ENCODE measurements around the gene RSPH3. TPM values are rescaled to one million over a fixed set of nuclear protein-coding genes. Genes with fewer than 3 reads are reported as not detected.
A peak's percentile ranks its signal among the peaks of the same experiment; 100 is the strongest.
"Not testable (repeated sequence)": the region's sequence is repeated elsewhere in the genome, so short reads cannot be mapped to it uniquely, and the experiment has no call there.

RSPH3 gene
- total and polyA plus RNA-seq, 2 experiments from 2014 or later = 8.0 to 8.2 TPM

DNA sequence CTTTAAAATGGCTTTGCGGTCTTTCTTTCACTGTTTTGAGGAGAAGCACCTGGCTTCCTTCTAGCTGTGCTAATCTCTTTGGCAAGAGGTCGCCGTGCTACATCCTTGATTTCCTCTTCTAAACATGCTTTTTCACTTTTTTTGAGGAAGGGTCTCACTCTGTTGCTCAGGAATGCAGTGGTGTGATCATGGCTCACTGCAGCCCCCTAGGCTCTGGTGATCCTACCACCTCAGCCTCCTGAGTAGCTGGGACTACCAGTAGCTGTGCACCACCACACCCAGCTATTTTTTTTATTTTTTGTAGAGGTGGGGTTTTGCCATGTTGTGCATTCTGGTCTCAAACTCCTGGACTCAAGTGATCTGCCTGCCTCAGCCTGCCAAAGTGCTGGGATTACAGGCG, 40.5 kb downstream of the RSPH3 start:
- 90% methylated on average over 4 of the region's 4 CpGs for WGBS (ENCODE audit: low lambda C conversion rate, missing lambda C conversion rate)
- Histone ChIP-seq H3K27ac (no peak overlapping the region), H3K4me1 (ENCODE audit: insufficient read depth) (peaks cover 4% of the 10 kb centered on the region), H3K9me2 (replicated peaks; ENCODE audit: insufficient read depth) (no peaks in the 10 kb centered on the region), H3K79me2 (no peaks in the 10 kb centered on the region), H4K20me1 (ENCODE audit: insufficient read depth, poor library complexity, severe bottlenecking) (no peaks in the 10 kb centered on the region), H3K9me3 (ENCODE audit: low read depth) (no peaks in the 10 kb centered on the region), H3K4me3 (no peak overlapping the region), H3K27me3 (no peaks in the 10 kb centered on the region), H3K36me3 (replicated peaks; ENCODE audit: insufficient read depth, low read depth) (no peaks in the 10 kb centered on the region), H3K4me2 (no peak overlapping the region), H2AFZ (no peak overlapping the region)
- TF ChIP-seq EZH2phosphoT487 (IDR thresholded peaks at IDR 0.05; ENCODE audit: low read depth, severe bottlenecking, unreplicated experiment) (no peak), EZH2 (IDR thresholded peaks at IDR 0.05; ENCODE audit: borderline replicate concordance) (no peak)
- TF ChIP-seq, protein P1, sequence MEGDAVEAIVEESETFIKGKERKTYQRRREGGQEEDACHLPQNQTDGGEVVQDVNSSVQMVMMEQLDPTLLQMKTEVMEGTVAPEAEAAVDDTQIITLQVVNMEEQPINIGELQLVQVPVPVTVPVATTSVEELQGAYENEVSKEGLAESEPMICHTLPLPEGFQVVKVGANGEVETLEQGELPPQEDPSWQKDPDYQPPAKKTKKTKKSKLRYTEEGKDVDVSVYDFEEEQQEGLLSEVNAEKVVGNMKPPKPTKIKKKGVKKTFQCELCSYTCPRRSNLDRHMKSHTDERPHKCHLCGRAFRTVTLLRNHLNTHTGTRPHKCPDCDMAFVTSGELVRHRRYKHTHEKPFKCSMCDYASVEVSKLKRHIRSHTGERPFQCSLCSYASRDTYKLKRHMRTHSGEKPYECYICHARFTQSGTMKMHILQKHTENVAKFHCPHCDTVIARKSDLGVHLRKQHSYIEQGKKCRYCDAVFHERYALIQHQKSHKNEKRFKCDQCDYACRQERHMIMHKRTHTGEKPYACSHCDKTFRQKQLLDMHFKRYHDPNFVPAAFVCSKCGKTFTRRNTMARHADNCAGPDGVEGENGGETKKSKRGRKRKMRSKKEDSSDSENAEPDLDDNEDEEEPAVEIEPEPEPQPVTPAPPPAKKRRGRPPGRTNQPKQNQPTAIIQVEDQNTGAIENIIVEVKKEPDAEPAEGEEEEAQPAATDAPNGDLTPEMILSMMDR (IDR thresholded peaks at IDR 0.05; ENCODE audit: poor library complexity) = no peak
- no peak for DNase-seq (ENCODE audit: low spot score)

DNA sequence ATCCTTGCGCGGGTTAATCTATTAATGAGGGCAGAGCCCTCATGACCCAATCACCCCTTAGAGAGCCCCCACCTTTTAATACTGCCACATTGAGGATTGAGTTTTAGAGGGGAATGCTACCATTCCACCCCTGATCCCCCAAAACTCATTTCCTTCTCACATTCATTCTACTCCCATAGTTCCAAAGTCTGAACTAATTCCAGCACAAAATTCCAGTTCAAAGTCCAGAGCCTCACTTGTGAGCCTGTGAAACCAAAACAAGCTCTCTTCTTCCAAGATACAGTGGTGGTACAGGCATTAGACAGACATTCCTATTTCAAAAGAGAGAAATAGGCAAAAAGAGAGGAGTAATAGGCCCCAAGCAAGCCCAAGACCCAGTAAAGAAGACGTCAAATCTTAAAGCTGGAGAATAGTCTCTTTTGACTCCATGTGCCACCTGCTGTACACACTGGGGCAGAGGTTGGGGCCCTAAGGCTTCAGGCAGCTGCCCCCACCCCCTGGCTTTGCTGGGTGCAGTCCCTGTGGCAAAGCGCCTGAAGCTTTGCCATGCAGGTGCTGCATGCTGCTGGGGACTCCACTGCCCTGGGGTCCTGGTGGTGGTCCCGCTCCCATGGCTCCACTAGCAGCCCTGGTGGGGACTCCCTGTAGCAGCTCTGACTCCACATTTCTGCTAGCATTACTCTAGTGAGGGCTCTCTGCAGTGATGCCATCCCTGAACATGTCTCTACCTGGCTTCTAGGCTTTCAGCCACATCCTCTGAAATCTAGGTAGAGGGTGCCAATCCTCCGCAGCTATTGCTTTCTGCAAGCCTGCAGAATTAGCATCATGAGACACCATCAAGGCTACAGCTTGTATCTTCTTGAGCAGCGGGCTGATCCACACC, 41.3 kb downstream of the RSPH3 start:
- no peak for TF ChIP-seq EZH2phosphoT487 (IDR thresholded peaks at IDR 0.05; ENCODE audit: low read depth, severe bottlenecking, unreplicated experiment)
- TF ChIP-seq EZH2 (IDR thresholded peaks at IDR 0.05; ENCODE audit: borderline replicate concordance) = no peak
- Histone ChIP-seq H3K4me1 (ENCODE audit: insufficient read depth) (peaks cover 4% of the 10 kb centered on the region), H3K9me2 (replicated peaks; ENCODE audit: insufficient read depth) (no peaks in the 10 kb centered on the region), H3K36me3 (replicated peaks; ENCODE audit: insufficient read depth, low read depth) (no peaks in the 10 kb centered on the region), H3K9me3 (ENCODE audit: low read depth) (no peaks in the 10 kb centered on the region), H3K27me3 (no peaks in the 10 kb centered on the region), H3K27ac (peak overlapping the region; percentile 57), H4K20me1 (ENCODE audit: insufficient read depth, poor library complexity, severe bottlenecking) (no peaks in the 10 kb centered on the region), H3K4me2 (peak overlapping the region; percentile 42), H3K79me2 (no peaks in the 10 kb centered on the region), H3K4me3 (no peak overlapping the region), H2AFZ (no peak overlapping the region)
- 93% methylated on average over 7 of the region's 7 CpGs for WGBS (ENCODE audit: low lambda C conversion rate, missing lambda C conversion rate)
- no peak for DNase-seq (ENCODE audit: low spot score)

DNA sequence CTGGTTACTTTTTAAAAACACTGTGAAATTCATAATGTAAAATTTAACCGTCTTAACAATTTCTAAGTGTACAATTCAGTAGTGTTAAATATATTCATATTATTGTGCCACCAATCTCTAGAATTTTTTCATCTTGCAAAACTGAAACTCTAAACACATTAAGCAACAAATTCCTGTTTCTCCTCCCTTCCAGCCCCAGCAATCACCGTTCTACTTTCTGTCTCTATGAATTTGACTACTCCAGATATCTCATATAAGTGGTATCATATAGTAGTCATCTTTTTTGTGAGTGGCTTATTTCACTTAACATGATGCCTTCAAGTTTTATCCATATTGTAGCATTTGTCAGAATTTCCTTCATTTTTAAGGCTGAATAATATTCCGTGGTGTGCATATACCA, 44.7 kb downstream of the RSPH3 start:
- Histone ChIP-seq H3K27ac (no peak overlapping the region), H3K79me2 (no peaks in the 10 kb centered on the region), H2AFZ (no peak overlapping the region), H3K27me3 (no peaks in the 10 kb centered on the region), H3K4me2 (no peak overlapping the region), H3K9me2 (replicated peaks; ENCODE audit: insufficient read depth) (no peaks in the 10 kb centered on the region), H4K20me1 (ENCODE audit: insufficient read depth, poor library complexity, severe bottlenecking) (no peaks in the 10 kb centered on the region), H3K36me3 (replicated peaks; ENCODE audit: insufficient read depth, low read depth) (no peaks in the 10 kb centered on the region), H3K9me3 (ENCODE audit: low read depth) (no peaks in the 10 kb centered on the region), H3K4me3 (no peak overlapping the region), H3K4me1 (ENCODE audit: insufficient read depth) (peaks cover 4% of the 10 kb centered on the region)
- WGBS (ENCODE audit: low lambda C conversion rate, missing lambda C conversion rate) = 90% methylated on average over 3 of the region's 3 CpGs
- TF ChIP-seq EZH2phosphoT487 (IDR thresholded peaks at IDR 0.05; ENCODE audit: low read depth, severe bottlenecking, unreplicated experiment) = no peak
- TF ChIP-seq, protein P1 (IDR thresholded peaks at IDR 0.05; ENCODE audit: poor library complexity) = no peak
- no peak for TF ChIP-seq EZH2 (IDR thresholded peaks at IDR 0.05; ENCODE audit: borderline replicate concordance)
- DNase-seq (ENCODE audit: low spot score) = no peak

DNA sequence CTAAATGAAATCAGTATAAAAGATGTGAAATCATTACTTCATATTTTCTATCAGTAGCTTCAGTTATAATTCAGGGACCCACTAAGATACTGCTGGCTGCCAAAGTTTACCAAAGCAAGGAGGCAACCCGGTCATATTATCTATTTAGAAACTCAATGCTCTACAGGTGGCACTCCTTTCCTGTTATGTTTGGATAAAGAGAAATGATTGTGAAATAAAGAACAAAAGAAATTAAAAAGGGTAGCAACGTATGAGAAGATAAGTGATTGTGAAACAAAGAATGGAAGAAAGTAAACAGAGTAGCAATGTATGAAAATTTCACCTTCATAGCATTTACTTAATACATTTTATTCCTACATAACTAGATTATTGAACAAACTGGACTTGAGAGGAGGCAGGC, 45.2 kb downstream of the RSPH3 start:
- 67% methylated on average over 2 of the region's 2 CpGs for WGBS (ENCODE audit: low lambda C conversion rate, missing lambda C conversion rate)

DNA sequence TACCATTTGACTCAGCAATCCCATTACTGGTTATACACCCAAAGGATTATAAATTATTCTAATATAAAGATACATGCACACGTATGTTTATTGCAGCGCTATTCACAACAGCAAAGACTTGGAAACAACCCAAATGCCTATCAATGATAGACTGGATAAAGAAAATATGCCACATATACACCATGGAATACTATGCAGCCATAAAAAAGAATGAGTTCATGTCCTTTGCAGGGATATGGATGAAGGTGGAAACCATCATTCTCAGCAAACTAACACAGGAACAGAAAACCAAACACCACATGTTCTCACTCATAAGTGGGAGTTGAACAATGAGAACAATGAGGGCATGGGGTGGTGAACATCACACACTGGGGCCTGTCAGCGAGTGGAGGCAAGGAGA, 48.0 kb downstream of the RSPH3 start:
- H3K4me3 ChIP-seq; H2AFZ ChIP-seq; H3K9me3 ChIP-seq (ENCODE audit: low read depth); H3K4me2 ChIP-seq; H3K4me1 ChIP-seq (ENCODE audit: insufficient read depth); H3K9me2 ChIP-seq (replicated peaks; ENCODE audit: insufficient read depth); DNase-seq (ENCODE audit: low spot score); H4K20me1 ChIP-seq (ENCODE audit: insufficient read depth, poor library complexity, severe bottlenecking); H3K27ac ChIP-seq; H3K79me2 ChIP-seq; H3K27me3 ChIP-seq; H3K36me3 ChIP-seq (replicated peaks; ENCODE audit: insufficient read depth, low read depth): not testable (repeated sequence)
- WGBS (ENCODE audit: low lambda C conversion rate, missing lambda C conversion rate) = 95% methylated on average over 3 of the region's 3 CpGs

More for the DNA sequence above, 45.2 kb downstream of the RSPH3 start:
- Histone ChIP-seq H3K9me3 (ENCODE audit: low read depth) (no peaks in the 10 kb centered on the region), H3K36me3 (replicated peaks; ENCODE audit: insufficient read depth, low read depth) (no peaks in the 10 kb centered on the region), H3K4me2 (no peak overlapping the region), H3K27ac (no peak overlapping the region), H3K9me2 (replicated peaks; ENCODE audit: insufficient read depth) (no peaks in the 10 kb centered on the region), H4K20me1 (ENCODE audit: insufficient read depth, poor library complexity, severe bottlenecking) (no peaks in the 10 kb centered on the region), H2AFZ (no peak overlapping the region), H3K79me2 (no peaks in the 10 kb centered on the region), H3K27me3 (no peaks in the 10 kb centered on the region), H3K4me3 (no peak overlapping the region), H3K4me1 (ENCODE audit: insufficient read depth) (peaks cover 4% of the 10 kb centered on the region)
- TF ChIP-seq EZH2phosphoT487 (IDR thresholded peaks at IDR 0.05; ENCODE audit: low read depth, severe bottlenecking, unreplicated experiment) (no peak), EZH2 (IDR thresholded peaks at IDR 0.05; ENCODE audit: borderline replicate concordance) (no peak)
- TF ChIP-seq, protein P1 (IDR thresholded peaks at IDR 0.05; ENCODE audit: poor library complexity) = no peak
- no peak for DNase-seq (ENCODE audit: low spot score)

DNA sequence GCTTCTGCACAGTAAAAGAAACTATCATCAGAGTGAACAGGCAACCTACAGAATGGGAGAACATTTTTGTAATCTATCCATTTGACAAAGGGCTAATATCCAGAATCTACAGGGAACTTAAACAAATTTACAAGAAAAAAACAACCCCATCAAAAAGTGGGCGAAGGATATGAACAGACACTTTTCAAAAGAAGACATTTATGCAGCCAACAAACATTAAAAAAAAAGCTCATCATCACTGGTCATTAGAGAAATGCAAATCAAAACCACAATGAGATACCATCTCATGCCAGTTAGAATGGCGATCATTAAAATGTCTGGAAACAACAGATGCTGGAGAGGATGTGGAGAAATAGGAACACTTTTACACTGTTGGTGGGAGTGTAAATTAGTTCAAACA, 48.4 kb downstream of the RSPH3 start:
- DNase-seq (ENCODE audit: low spot score); H4K20me1 ChIP-seq (ENCODE audit: insufficient read depth, poor library complexity, severe bottlenecking); H3K9me3 ChIP-seq (ENCODE audit: low read depth); H3K4me2 ChIP-seq; H3K36me3 ChIP-seq (replicated peaks; ENCODE audit: insufficient read depth, low read depth); H3K4me1 ChIP-seq (ENCODE audit: insufficient read depth); H3K27ac ChIP-seq; H2AFZ ChIP-seq; H3K9me2 ChIP-seq (replicated peaks; ENCODE audit: insufficient read depth); H3K27me3 ChIP-seq; H3K79me2 ChIP-seq; H3K4me3 ChIP-seq: not testable (repeated sequence)
- WGBS (ENCODE audit: low lambda C conversion rate, missing lambda C conversion rate) = 95% methylated on average over 2 of the region's 2 CpGs

All from hepatocyte (in vitro differentiated cells).